ENCODE measurements around the gene MSMB. TPM values are rescaled to one million over a fixed set of nuclear protein-coding genes. Genes with fewer than 3 reads are reported as not detected.

MSMB gene
- total RNA-seq, 2 donors from 2014 or later = not detected

GRCh38 chr10:46016811-46017210 lies 29.3 kb downstream of the MSMB start:
- Histone ChIP-seq H3K27me3 (no peaks in the 10 kb centered on the region), H3K9ac (ENCODE audit: low read depth in 2 of 2, low read length in 2 of 2) (no peak overlapping the region), H3K27ac (no peak overlapping the region), H3K36me3 (peaks cover 22% of the 10 kb centered on the region), H3K4me3 (no peak overlapping the region), H3K4me1 (no peaks in the 10 kb centered on the region), H3K9me3 (no peaks in the 10 kb centered on the region)
- DNase-seq = no peak
- intact Hi-C loops (cut with DNase I) = no loop called here
- TF ChIP-seq CTCF (IDR thresholded peaks at IDR 0.05) = no peak

- no peaks in the 10 kb centered on the region for H3K4me1 ChIP-seq
- no peak for TF ChIP-seq CTCF (IDR thresholded peaks at IDR 0.05)
- no peak overlapping the region for H3K9ac ChIP-seq (ENCODE audit: low read depth in 2 of 2, low read length in 2 of 2)
- no peaks in the 10 kb centered on the region for H3K9me3 ChIP-seq
- intact Hi-C loops (cut with DNase I) = no loop called here
- DNase-seq = no peak
- H3K27ac ChIP-seq = no peak overlapping the region
- no peak overlapping the region for H3K4me3 ChIP-seq
- peaks cover 22% of the 10 kb centered on the region for H3K36me3 ChIP-seq
- H3K27me3 ChIP-seq = no peaks in the 10 kb centered on the region
Observed at GRCh38 chr10:46016190-46016589, 29.9 kb downstream of the MSMB start.

- H3K36me3 ChIP-seq = peaks cover 22% of the 10 kb centered on the region
- H3K4me1 ChIP-seq = no peaks in the 10 kb centered on the region
- H3K9me3 ChIP-seq = no peaks in the 10 kb centered on the region
- TF ChIP-seq CTCF (IDR thresholded peaks at IDR 0.05) = no peak
- no peaks in the 10 kb centered on the region for H3K27me3 ChIP-seq
- H3K9ac ChIP-seq (ENCODE audit: low read depth in 2 of 2, low read length in 2 of 2) = no peak overlapping the region
- no peak overlapping the region for H3K27ac ChIP-seq
- no peak overlapping the region for H3K4me3 ChIP-seq
- no peak for DNase-seq
- intact Hi-C loops (cut with DNase I) = no loop called here
Observed at GRCh38 chr10:46014683-46015405, 31.2 kb downstream of the MSMB start.

- H3K36me3 ChIP-seq = peaks cover 22% of the 10 kb centered on the region
Observed at GRCh38 chr10:46014206-46014605, 31.9 kb downstream of the MSMB start.

GRCh38 chr10:46012746-46013145 lies 33.3 kb downstream of the MSMB start:
- peaks cover 22% of the 10 kb centered on the region for H3K36me3 ChIP-seq
- no peak for TF ChIP-seq CTCF (IDR thresholded peaks at IDR 0.05)
- intact Hi-C loops (cut with DNase I) = no loop called here
- H3K4me1 ChIP-seq = no peaks in the 10 kb centered on the region
- no peaks in the 10 kb centered on the region for H3K9me3 ChIP-seq
- no peak overlapping the region for H3K27ac ChIP-seq
- no peaks in the 10 kb centered on the region for H3K27me3 ChIP-seq
- H3K9ac ChIP-seq (ENCODE audit: low read depth in 2 of 2, low read length in 2 of 2) = no peak overlapping the region
- DNase-seq = no peak
- H3K4me3 ChIP-seq = no peak overlapping the region

More at GRCh38 chr10:46014206-46014605, 31.9 kb downstream of the MSMB start:
- H3K27ac ChIP-seq = no peak overlapping the region
- no peak for TF ChIP-seq CTCF (IDR thresholded peaks at IDR 0.05)
- intact Hi-C loops (cut with DNase I) = no loop called here
- H3K4me3 ChIP-seq = no peak overlapping the region
- no peak for DNase-seq
- H3K9me3 ChIP-seq = no peaks in the 10 kb centered on the region
- H3K9ac ChIP-seq (ENCODE audit: low read depth in 2 of 2, low read length in 2 of 2) = no peak overlapping the region
- no peaks in the 10 kb centered on the region for H3K27me3 ChIP-seq
- H3K4me1 ChIP-seq = no peaks in the 10 kb centered on the region

All from colonic mucosa (tissue), 4 donors.